Gastroesophageal sphincter (tissue), 4 donors: ENCODE measurements around the gene DAPK1. TPM values are rescaled to one million over a fixed set of nuclear protein-coding genes. Genes with fewer than 3 reads are reported as not detected.

ENCODE experiments used
- ATAC-seq: fragments of 150-250 bp; one replicate; pipeline ENCODE4 v1.9.1; 2016; ENCODE audit warnings: mild to moderate bottlenecking, moderate library complexity
- H3K27ac ChIP-seq, 4 donors: fragments of 200-600 bp; sonication (generic) in 3 of 4; 1 replicate in 3 of 4; 2 replicates in 1 of 4; pipeline ENCODE4 v1.5.1; 2016 to 2019
- H3K27me3 ChIP-seq: fragments of 200-600 bp; sonication (generic); one replicate; pipeline ENCODE4 v1.5.1; 2019
- H3K36me3 ChIP-seq, 2 donors: fragments of 200-600 bp; sonication (generic); one replicate each; pipeline ENCODE4 v1.5.1; 2019; ENCODE audit warnings: control low read depth in 1 of 2
- H3K4me1 ChIP-seq, 3 donors: fragments of 200-600 bp; sonication (generic); 1 replicate in 2 of 3; 2 replicates in 1 of 3; pipeline ENCODE4 v1.5.1; 2016 to 2019; ENCODE audit warnings: control low read depth in 2 of 3
- H3K4me3 ChIP-seq, 2 donors: fragments of 200-600 bp; sonication (generic); one replicate each; pipeline ENCODE4 v1.5.1; 2019; ENCODE audit warnings: mild to moderate bottlenecking in 1 of 2, moderate library complexity in 1 of 2
- H3K9me3 ChIP-seq, 3 donors: fragments of 200-600 bp; sonication (generic); one replicate each; pipeline ENCODE4 v1.5.1; 2017 to 2019; ENCODE audit warnings: control low read depth in 2 of 3
- CTCF ChIP-seq, 4 experiments: fragments of 200-600 bp in 2 of 4; fragments of 450-650 bp in 2 of 4; sonication (generic) in 1 of 4; IDR thresholded peaks; one replicate each; pipeline ENCODE4 v1.5.1; 2017 to 2019; ENCODE audit warnings: antibody characterized with exemption in 4 of 4, mild to moderate bottlenecking in 2 of 4, moderate library complexity in 2 of 4
- EP300 ChIP-seq: sonication (generic); formaldehyde crosslinking; IDR thresholded peaks from one replicate; pipeline ENCODE4 v1.6.1; 2017; ENCODE audit warnings: antibody characterized with exemption, mild to moderate bottlenecking
- POLR2A ChIP-seq, 2 donors: fragments of 450-650 bp; IDR thresholded peaks; one replicate each; pipeline ENCODE4 v1.6.1; 2017; ENCODE audit warnings: antibody characterized with exemption in 2 of 2, mild to moderate bottlenecking in 2 of 2, moderate library complexity in 1 of 2
- POLR2AphosphoS5 ChIP-seq: sonication (generic); formaldehyde crosslinking; IDR thresholded peaks from one replicate; pipeline ENCODE4 v1.6.1; 2017; ENCODE audit warnings: antibody characterized with exemption
- WGBS, 2 donors: methylation state at CpG; one replicate each; pipeline ENCODE4 v1.1.5; 2018; ENCODE audit warnings: low coverage in 1 of 2; 5-methylcytosine and 5-hydroxymethylcytosine counted together
- total RNA-seq, 4 donors: library from RNA; depleted of rRNA; stranded (reverse); fragments of >200 nt; gene quantifications; one replicate each; pipeline ENCODE4 v1.1.0, GENCODE V29; 2016

The DAPK1 gene
- total RNA-seq, 4 donors from 2014 or later = 52.3 to 119 (median 75.3) TPM

GRCh38 chr9:87550253-87550954 lies 52.7 kb downstream of the DAPK1 start:
- peak overlapping the region; percentile 45 to 72 (median 70) for H3K27ac ChIP-seq
- no peak overlapping the region for H3K4me3 ChIP-seq
- no peaks in the 10 kb centered on the region for H3K36me3 ChIP-seq
- WGBS, 2 donors = 63% methylated on average over 5 of the region's 5 CpGs; no CpG with 5 or more reads in 1 of the 2 donors
- ATAC-seq = no peak
- H3K4me1 ChIP-seq = peaks cover 11 to 86% (median 24%) of the 10 kb centered on the region in 3 donors
- H3K27me3 ChIP-seq = no peaks in the 10 kb centered on the region
- H3K9me3 ChIP-seq = no peaks in the 10 kb centered on the region
- TF ChIP-seq EP300 = no peak
- TF ChIP-seq CTCF (IDR thresholded peaks at IDR 0.05) = no peak
- peak; percentile 71 for TF ChIP-seq POLR2AphosphoS5
- TF ChIP-seq POLR2A (IDR thresholded peaks at IDR 0.05) = no peak

DNA sequence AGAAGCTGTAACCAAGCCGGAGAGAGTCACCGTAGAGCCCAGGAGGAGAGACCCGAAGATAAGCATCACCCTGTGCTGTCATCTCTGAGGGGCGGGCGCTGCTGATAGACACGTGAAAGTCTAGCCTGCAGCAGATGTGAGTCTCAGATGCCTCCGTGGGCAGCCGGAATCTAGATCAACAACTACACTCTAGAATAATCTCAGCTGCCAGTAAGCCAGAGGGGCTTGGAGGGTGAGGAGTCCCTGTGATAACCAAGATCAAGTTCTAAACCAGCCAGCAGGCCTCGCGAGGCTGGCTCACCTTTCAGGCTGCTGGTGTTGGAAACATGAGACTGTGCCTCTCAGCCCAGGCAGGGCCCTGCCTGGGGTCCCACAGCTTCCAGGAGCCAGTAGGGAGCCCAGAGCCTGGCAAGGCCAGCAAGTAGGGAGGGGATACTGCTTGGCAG lies 54.1 kb downstream of the DAPK1 start:
- H3K27ac ChIP-seq = peak overlapping the region in 3 of 4 donors; percentile 29 to 72 (median 71)
- H3K4me1 ChIP-seq = peaks cover 11 to 86% (median 16%) of the 10 kb centered on the region in 3 donors
- WGBS, 2 donors = 83% methylated on average over 8 of the region's 10 CpGs; no CpG with 5 or more reads in 1 of the 2 donors

DNA sequence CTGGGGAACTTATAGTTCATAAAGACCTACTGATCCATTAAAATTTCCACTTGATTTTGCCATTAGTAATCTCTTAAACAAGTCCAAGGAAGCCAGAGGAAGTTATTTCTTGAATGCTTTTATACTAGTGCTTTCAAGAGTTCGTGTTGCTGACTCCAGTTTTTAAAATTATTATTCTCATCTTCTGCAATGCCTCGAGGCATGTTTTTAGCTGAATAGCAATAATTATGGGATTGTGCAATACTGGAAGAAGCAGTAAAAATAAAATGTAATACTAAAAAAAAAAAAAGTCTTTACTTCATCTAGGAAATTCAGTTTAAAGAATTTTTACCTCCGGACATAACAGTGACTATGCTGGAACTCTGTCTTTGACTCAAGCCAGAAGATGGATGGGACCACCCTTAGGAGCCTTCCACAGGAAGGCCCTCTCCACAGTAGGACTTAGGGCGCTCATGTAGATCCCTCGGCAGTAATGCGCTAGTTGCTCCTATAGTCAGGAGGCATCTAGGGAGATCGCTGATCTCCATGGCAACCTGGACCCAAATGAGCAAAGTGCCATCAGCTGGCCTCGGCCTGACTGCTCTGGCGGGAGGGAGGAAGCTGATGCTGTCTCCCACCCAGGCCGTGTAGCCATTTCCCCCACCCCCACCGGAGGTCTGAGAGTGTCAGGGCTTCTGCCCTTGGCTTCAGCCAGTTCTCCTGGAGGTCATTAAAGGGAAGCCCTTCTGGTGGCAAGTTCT lies 56.7 kb downstream of the DAPK1 start:
- Histone ChIP-seq H3K4me3 (no peak overlapping the region), H3K4me1 (peaks cover 11 to 95% (median 24%) of the 10 kb centered on the region in 3 donors), H3K27ac (peak overlapping the region in 3 of 4 donors; percentile 69 to 72 (median 71)), H3K36me3 (no peaks in the 10 kb centered on the region), H3K27me3 (no peaks in the 10 kb centered on the region), H3K9me3 (no peaks in the 10 kb centered on the region)
- no peak for ATAC-seq
- 44 to 61% methylated on average over 6 to 7 of the region's 11 CpGs for WGBS, 2 donors
- no peak for TF ChIP-seq POLR2A (IDR thresholded peaks at IDR 0.05)
- no peak for TF ChIP-seq EP300
- no peak for TF ChIP-seq POLR2AphosphoS5
- no peak for TF ChIP-seq CTCF (IDR thresholded peaks at IDR 0.05)

More for the DNA sequence above, 54.1 kb downstream of the DAPK1 start:
- Histone ChIP-seq H3K36me3 (no peaks in the 10 kb centered on the region), H3K4me3 (no peak overlapping the region), H3K27me3 (no peaks in the 10 kb centered on the region), H3K9me3 (no peaks in the 10 kb centered on the region)
- no peak for ATAC-seq
- TF ChIP-seq POLR2A (IDR thresholded peaks at IDR 0.05) (no peak), POLR2AphosphoS5 (no peak), EP300 (no peak), CTCF (IDR thresholded peaks at IDR 0.05) (no peak)

GRCh38 chr9:87554976-87555375 lies 57.3 kb downstream of the DAPK1 start:
- ATAC-seq = peak; percentile 25
- no peaks in the 10 kb centered on the region for H3K27me3 ChIP-seq
- H3K27ac ChIP-seq = peak overlapping the region in 3 of 4 donors; percentile 69 to 72 (median 71)
- no peak overlapping the region for H3K4me3 ChIP-seq
- H3K9me3 ChIP-seq = no peaks in the 10 kb centered on the region
- H3K4me1 ChIP-seq = peaks cover 11 to 95% (median 24%) of the 10 kb centered on the region in 3 donors
- TF ChIP-seq POLR2A (IDR thresholded peaks at IDR 0.05) (no peak), POLR2AphosphoS5 (no peak), CTCF (IDR thresholded peaks at IDR 0.05) (no peak), EP300 (no peak)
- H3K36me3 ChIP-seq = no peaks in the 10 kb centered on the region
- 56 to 71% methylated on average over 2 of the region's 2 CpGs for whole genome bisulfite sequencing, 2 donors
